Measurements from ENCODE around the gene ABCB1.

DNA sequence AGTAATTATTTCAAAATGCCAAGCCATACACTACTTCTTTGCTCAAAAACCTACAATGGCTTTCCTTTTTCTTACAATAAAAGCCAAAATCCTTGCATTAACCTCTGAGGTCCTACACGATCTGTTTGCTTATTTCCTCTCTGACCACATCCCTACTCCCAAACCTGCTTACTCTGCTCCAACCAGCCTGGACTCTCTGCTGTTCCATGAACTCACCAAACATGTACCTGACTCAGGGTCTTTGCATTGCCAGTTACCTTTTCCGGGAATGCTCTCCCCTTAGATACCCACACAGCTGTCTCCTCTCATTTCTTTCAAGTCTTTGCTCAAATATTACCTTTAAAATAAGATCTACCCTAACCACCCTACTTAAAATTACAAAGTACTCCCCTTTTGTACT is 127.5 kb downstream of the ABCB1 start:
- TF ChIP-seq, protein P1, sequence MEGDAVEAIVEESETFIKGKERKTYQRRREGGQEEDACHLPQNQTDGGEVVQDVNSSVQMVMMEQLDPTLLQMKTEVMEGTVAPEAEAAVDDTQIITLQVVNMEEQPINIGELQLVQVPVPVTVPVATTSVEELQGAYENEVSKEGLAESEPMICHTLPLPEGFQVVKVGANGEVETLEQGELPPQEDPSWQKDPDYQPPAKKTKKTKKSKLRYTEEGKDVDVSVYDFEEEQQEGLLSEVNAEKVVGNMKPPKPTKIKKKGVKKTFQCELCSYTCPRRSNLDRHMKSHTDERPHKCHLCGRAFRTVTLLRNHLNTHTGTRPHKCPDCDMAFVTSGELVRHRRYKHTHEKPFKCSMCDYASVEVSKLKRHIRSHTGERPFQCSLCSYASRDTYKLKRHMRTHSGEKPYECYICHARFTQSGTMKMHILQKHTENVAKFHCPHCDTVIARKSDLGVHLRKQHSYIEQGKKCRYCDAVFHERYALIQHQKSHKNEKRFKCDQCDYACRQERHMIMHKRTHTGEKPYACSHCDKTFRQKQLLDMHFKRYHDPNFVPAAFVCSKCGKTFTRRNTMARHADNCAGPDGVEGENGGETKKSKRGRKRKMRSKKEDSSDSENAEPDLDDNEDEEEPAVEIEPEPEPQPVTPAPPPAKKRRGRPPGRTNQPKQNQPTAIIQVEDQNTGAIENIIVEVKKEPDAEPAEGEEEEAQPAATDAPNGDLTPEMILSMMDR (conservative IDR thresholded peaks at IDR 0.05; ENCODE audit: low read depth, low read length) = no peak
- TF ChIP-seq EZH2phosphoT487 (IDR thresholded peaks at IDR 0.05; ENCODE audit: borderline replicate concordance, low read length) = no peak
- TF ChIP-seq EZH2 (IDR thresholded peaks at IDR 0.05; ENCODE audit: low read length, unreplicated experiment) = no peak

Data from PC-3 (cell line).